WTC11 (cell line): ENCODE data around the gene KCNK7. TPM values are rescaled to one million over a fixed set of nuclear protein-coding genes. Genes with fewer than 3 reads are reported as not detected.

Source experiments
- ARID4B ChIP-seq: sonication (generic); formaldehyde crosslinking; IDR thresholded peaks from 2 replicates; pipeline ENCODE4 v1.8.0; 2023; ENCODE audit warnings: missing genetic modification reagents, mild to moderate bottlenecking, borderline replicate concordance
- CREB1 ChIP-seq: sonication (generic); formaldehyde crosslinking; IDR thresholded peaks from 2 replicates; pipeline ENCODE4 v1.8.0; 2023; ENCODE audit warnings: mild to moderate bottlenecking, missing genetic modification reagents
- CREM ChIP-seq: sonication (generic); formaldehyde crosslinking; IDR thresholded peaks from 2 replicates; pipeline ENCODE4 v1.8.1; 2022; ENCODE audit warnings: mild to moderate bottlenecking, missing genetic modification reagents, moderate library complexity
- ELF4 ChIP-seq: sonication (generic); formaldehyde crosslinking; IDR thresholded peaks from 2 replicates; pipeline ENCODE4 v1.8.1; 2022; ENCODE audit warnings: low read depth, mild to moderate bottlenecking, moderate library complexity, missing genetic modification reagents
- FOXK1 ChIP-seq: sonication (generic); formaldehyde crosslinking; IDR thresholded peaks from 2 replicates; pipeline ENCODE4 v1.8.0; 2022; ENCODE audit warnings: mild to moderate bottlenecking, moderate library complexity, missing genetic modification reagents
- MAX ChIP-seq: sonication (generic); formaldehyde crosslinking; IDR thresholded peaks from 2 replicates; pipeline ENCODE4 v1.8.0; 2022; ENCODE audit warnings: mild to moderate bottlenecking, missing genetic modification reagents
- NFATC4 ChIP-seq: fragments of 250-450 bp; sonication (Bioruptor Pico); IDR thresholded peaks from 2 replicates; pipeline ENCODE4 v1.9.0; 2021; ENCODE audit warnings: mild to moderate bottlenecking
- NR1H2 ChIP-seq: sonication (generic); formaldehyde crosslinking; IDR thresholded peaks from 2 replicates; pipeline ENCODE4 v1.9.0; 2021; ENCODE audit warnings: mild to moderate bottlenecking, moderate library complexity, missing genetic modification reagents
- NR2C2 ChIP-seq: sonication (generic); formaldehyde crosslinking; IDR thresholded peaks from 2 replicates; pipeline ENCODE4 v1.8.0; 2022; ENCODE audit warnings: mild to moderate bottlenecking, missing genetic modification reagents
- NR3C1 ChIP-seq: sonication (generic); formaldehyde crosslinking; conservative IDR thresholded peaks from 2 replicates; pipeline ENCODE4 v1.8.1; 2023; ENCODE audit warnings: low read depth, mild to moderate bottlenecking, missing genetic modification reagents
- RORB ChIP-seq: fragments of 250-450 bp; sonication (Bioruptor Pico); IDR thresholded peaks from 2 replicates; pipeline ENCODE4 v1.9.0; 2021; ENCODE audit warnings: mild to moderate bottlenecking
- TEAD4 ChIP-seq: sonication (generic); formaldehyde crosslinking; IDR thresholded peaks from 2 replicates; pipeline ENCODE4 v1.8.0; 2022; ENCODE audit warnings: mild to moderate bottlenecking, missing genetic modification reagents
- ZNF232 ChIP-seq: sonication (generic); formaldehyde crosslinking; IDR thresholded peaks from 2 replicates; pipeline ENCODE4 v1.8.0; 2022; ENCODE audit warnings: mild to moderate bottlenecking, missing genetic modification reagents
- ZNF423 ChIP-seq: fragments of 250-450 bp; sonication (Bioruptor Pico); IDR thresholded peaks from 2 replicates; pipeline ENCODE4 v2.1.2; 2022; ENCODE audit warnings: mild to moderate bottlenecking, moderate library complexity
- total RNA-seq: library from RNA; stranded (reverse); gene quantifications from 3 replicates; pipeline ENCODE4 v1.2.3, GENCODE V29; 2021
- TF ChIP-seq, protein P1 (sequence below): fragments of 250-450 bp; sonication (Bioruptor Pico); IDR thresholded peaks from 2 replicates; pipeline ENCODE4 v1.9.0; 2021; ENCODE audit warnings: mild to moderate bottlenecking
- TF ChIP-seq, protein P2 (sequence below): sonication (generic); formaldehyde crosslinking; IDR thresholded peaks from 2 replicates; pipeline ENCODE4 v1.8.1; 2023; ENCODE audit warnings: mild to moderate bottlenecking, missing genetic modification reagents, moderate library complexity
- TF ChIP-seq, protein P3 (sequence below): sonication (generic); formaldehyde crosslinking; IDR thresholded peaks from 2 replicates; pipeline ENCODE4 v1.8.1; 2023; ENCODE audit warnings: mild to moderate bottlenecking, missing genetic modification reagents
- TF ChIP-seq, protein P4 (sequence below): fragments of 250-450 bp; sonication (Bioruptor Pico); IDR thresholded peaks from 2 replicates; pipeline ENCODE4 v1.8.0; 2021; ENCODE audit warnings: mild to moderate bottlenecking
- TF ChIP-seq, protein P5 (sequence below): fragments of 250-450 bp; sonication (Bioruptor Pico); conservative IDR thresholded peaks from 2 replicates; pipeline ENCODE4 v1.9.0; 2021; ENCODE audit warnings: mild to moderate bottlenecking

KCNK7 gene
- total RNA-seq, 1 experiment from 2014 or later: 1.4 TPM

DNA sequence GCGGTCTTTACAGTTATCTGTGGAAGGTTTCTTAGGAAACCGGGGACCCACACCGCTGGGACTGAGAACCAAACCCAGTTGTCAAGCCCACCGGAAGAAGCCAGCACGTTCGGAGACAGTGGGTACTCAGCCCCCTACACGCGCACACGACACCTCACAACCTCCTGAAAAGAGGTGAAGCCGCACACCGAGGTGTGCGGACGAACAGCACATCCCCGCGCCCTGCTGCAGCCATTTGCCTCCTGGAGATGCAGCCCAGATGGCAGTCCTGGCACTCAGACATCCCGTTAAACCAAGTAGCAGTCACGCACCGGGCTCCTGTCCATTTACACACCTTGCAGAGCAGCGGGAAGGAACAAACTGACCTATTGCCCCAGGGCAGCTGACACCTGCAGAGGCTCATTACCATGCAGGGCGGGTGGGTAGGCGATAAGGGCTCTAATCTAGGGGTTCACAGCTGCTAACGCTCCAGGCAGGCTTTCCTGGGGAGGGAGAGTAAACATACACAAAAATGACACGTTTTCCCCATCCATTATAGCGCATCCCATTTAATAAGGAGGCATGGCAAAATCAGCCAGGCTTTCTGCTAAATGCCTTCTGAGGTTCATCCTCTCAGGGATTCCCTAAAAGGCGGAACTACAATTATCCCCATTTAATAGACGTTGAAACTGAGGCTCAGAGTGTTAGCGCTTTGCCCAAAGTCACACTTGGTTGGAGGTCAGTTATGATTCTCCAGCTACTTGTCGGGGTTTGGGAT, 20.6 kb downstream of the KCNK7 start (continued):
- TF ChIP-seq ARID4B (CRISPR knock-in tag): no peak
- no peak for TF ChIP-seq MAX (CRISPR knock-in tag)
- TF ChIP-seq, protein P1, sequence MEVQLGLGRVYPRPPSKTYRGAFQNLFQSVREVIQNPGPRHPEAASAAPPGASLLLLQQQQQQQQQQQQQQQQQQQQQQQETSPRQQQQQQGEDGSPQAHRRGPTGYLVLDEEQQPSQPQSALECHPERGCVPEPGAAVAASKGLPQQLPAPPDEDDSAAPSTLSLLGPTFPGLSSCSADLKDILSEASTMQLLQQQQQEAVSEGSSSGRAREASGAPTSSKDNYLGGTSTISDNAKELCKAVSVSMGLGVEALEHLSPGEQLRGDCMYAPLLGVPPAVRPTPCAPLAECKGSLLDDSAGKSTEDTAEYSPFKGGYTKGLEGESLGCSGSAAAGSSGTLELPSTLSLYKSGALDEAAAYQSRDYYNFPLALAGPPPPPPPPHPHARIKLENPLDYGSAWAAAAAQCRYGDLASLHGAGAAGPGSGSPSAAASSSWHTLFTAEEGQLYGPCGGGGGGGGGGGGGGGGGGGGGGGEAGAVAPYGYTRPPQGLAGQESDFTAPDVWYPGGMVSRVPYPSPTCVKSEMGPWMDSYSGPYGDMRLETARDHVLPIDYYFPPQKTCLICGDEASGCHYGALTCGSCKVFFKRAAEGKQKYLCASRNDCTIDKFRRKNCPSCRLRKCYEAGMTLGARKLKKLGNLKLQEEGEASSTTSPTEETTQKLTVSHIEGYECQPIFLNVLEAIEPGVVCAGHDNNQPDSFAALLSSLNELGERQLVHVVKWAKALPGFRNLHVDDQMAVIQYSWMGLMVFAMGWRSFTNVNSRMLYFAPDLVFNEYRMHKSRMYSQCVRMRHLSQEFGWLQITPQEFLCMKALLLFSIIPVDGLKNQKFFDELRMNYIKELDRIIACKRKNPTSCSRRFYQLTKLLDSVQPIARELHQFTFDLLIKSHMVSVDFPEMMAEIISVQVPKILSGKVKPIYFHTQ (CRISPR knock-in tag): no peak
- no peak for TF ChIP-seq RORB (CRISPR knock-in tag)
- TF ChIP-seq, protein P2, sequence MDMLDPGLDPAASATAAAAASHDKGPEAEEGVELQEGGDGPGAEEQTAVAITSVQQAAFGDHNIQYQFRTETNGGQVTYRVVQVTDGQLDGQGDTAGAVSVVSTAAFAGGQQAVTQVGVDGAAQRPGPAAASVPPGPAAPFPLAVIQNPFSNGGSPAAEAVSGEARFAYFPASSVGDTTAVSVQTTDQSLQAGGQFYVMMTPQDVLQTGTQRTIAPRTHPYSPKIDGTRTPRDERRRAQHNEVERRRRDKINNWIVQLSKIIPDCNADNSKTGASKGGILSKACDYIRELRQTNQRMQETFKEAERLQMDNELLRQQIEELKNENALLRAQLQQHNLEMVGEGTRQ: no peak
- TF ChIP-seq NR1H2 (CRISPR knock-in tag): no peak
- TF ChIP-seq ZNF232 (CRISPR knock-in tag): peak; percentile 68; the same call in 1 of the 2 replicates
- 0 out of 2 replicates have a peak, but pooled peaks have one; percentile 21 for TF ChIP-seq NR2C2 (CRISPR knock-in tag)
- TF ChIP-seq, protein P3, sequence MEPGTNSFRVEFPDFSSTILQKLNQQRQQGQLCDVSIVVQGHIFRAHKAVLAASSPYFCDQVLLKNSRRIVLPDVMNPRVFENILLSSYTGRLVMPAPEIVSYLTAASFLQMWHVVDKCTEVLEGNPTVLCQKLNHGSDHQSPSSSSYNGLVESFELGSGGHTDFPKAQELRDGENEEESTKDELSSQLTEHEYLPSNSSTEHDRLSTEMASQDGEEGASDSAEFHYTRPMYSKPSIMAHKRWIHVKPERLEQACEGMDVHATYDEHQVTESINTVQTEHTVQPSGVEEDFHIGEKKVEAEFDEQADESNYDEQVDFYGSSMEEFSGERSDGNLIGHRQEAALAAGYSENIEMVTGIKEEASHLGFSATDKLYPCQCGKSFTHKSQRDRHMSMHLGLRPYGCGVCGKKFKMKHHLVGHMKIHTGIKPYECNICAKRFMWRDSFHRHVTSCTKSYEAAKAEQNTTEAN (CRISPR knock-in tag): no peak
- TF ChIP-seq, protein P4, sequence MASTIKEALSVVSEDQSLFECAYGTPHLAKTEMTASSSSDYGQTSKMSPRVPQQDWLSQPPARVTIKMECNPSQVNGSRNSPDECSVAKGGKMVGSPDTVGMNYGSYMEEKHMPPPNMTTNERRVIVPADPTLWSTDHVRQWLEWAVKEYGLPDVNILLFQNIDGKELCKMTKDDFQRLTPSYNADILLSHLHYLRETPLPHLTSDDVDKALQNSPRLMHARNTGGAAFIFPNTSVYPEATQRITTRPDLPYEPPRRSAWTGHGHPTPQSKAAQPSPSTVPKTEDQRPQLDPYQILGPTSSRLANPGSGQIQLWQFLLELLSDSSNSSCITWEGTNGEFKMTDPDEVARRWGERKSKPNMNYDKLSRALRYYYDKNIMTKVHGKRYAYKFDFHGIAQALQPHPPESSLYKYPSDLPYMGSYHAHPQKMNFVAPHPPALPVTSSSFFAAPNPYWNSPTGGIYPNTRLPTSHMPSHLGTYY (CRISPR knock-in tag): no peak
- TF ChIP-seq, protein P5, sequence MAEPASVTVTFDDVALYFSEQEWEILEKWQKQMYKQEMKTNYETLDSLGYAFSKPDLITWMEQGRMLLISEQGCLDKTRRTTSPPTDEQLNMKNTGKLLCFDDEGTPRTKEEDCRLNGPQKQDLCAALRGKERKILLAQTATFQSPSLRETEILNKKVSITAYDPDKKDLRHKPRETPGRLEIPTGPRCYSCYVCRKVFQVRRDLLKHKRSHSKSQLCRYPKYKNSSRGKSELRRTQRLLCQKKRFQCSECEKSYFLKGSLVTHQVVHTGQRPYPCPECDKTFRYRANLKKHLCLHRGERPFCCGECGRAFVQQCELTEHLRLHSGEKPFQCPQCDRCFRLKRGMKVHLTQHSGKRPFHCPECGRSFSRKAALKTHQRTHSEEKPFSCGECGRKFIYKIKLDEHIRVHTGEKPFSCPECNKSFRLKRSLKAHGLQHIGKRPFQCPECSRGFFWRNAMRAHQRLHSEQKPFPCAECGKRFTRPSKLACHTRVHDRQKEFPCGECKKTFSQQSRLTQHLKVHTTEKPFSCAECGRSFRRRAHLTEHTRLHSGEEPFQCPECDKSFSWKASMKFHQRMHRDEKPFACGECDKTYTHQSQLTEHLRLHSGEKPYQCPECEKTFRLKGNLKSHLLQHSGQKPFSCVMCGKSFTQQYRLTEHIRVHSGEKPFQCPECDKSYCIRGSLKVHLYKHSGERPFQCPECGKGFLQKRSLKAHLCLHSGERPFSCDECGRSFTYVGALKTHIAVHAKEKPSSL (CRISPR knock-in tag): no peak
- no peak for TF ChIP-seq ELF4 (CRISPR knock-in tag)
- TF ChIP-seq NR3C1 (CRISPR knock-in tag): no peak
- no peak for TF ChIP-seq CREB1 (CRISPR knock-in tag)
- TF ChIP-seq CREM (CRISPR knock-in tag): no peak
- TF ChIP-seq ZNF423 (CRISPR knock-in tag): no peak
- no peak for TF ChIP-seq NFATC4 (CRISPR knock-in tag)
- TF ChIP-seq TEAD4 (CRISPR knock-in tag): no peak
- TF ChIP-seq FOXK1 (CRISPR knock-in tag): no peak
